NCI-H2227 treated with DMSO at 0.1 percent for 48 hours (cell line): ENCODE measurements around the gene G6PD.

Source experiments
- DNase-seq: peaks from one replicate; lab custom pipeline; 2025; lab: John Stamatoyannopoulos, UW

The G6PD gene

GRCh38 chrX:154487518-154488290 is 58.9 kb downstream of the G6PD start:
- no peak for DNase-seq

GRCh38 chrX:154486396-154487207 is 60.0 kb downstream of the G6PD start, which contains the start of gene UBL4A:
Gene UBL4A, minus strand, starts transcription at chrX:154486615. Its CDS starts 31 bp downstream, at chrX:154486584.
- peak; percentile 63 for DNase-seq

GRCh38 chrX:154486052-154486395 is 60.6 kb downstream of the G6PD start:
- DNase-seq = no peak

- DNase-seq = no peak
Observed at GRCh38 chrX:154485150-154486051, 61.2 kb downstream of the G6PD start.

DNA sequence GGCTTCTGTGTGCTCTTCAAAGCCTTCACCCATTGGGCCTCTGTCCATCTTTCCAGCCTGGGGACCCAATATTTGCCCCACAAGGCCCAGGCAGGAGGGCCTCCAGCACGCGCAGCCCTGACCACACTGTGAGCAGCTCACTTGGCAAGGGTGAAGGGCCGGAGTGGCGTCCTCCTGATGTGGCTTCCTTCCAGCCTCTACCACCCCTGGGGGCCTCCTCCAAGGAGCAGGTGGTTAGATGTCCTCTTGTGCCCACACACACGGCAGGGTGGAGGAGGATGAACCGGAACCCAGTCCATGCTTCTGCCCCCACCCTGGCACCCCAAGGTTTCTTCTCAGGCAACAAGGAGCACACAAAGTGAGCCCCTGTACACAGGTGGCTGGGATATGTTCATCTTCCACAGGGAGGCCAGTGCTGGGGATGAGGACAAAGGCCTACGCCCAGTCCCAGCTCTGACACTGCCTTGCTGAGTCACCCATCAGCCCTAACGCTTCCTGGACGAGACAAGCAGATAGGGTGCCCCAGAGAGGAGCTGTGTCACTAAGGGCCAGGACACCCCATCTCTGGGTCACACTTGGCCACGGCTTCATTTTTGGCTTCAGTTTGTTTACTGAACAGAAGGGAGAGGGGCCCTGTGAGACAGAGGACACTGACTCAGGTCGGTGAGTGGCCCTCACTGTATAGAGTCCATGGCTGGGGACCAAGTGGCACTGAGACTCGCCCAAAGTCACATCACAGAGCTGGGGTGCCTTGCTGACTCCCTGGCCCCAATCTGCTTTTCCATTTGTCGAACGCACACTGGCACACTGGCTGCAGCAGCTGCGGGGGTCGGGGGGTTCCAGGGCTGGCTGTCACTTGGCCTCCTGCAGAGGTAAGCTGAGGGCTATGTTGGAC is 62.1 kb downstream of the G6PD start:
- DNase-seq = no peak

DNA sequence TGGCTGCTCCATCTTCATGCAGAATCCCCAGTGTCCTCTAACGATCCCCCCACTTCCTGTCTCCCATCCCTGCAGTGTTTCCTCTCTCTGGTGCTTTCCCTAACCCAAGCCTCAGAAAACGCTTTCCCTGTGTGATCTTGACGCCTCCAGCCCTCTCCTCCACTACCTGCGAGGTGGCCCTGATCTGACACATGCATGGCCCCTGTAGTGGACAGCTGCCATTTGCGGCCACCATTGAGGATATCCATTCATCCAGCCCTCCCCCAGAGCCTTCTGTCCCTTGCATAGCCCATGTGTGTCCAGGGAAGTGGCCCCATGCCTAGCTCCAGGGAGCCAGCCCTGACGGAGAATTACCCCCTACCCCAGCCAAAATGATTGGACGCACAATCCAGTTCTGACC is 63.3 kb downstream of the G6PD start:
- no peak for DNase-seq

GRCh38 chrX:154482786-154483185 is 63.9 kb downstream of the G6PD start:
- DNase-seq = no peak

GRCh38 chrX:154481911-154482601 is 64.6 kb downstream of the G6PD start:
- DNase-seq = no peak
